ENCODE data around the gene ZBTB20.

Gene ZBTB20

DNA sequence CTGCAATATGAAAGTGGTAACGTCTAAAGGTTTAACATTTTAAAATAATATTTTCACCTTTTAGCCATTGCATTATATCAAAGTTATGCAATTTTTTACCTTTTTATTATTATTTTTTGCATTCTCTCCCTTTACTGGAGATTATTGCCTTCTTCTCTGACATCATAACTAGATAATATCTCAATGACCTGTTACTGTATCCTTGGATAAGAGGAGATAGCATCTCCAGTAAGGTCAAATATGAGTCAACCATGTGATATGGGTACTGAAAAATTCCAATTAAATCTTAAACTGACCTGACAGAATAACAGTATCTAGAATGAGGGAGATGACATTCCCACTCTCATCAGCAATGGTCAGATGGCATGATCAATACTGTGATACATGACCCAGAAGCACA lies 108.3 kb downstream of the ZBTB20 start:
- no peak for TF ChIP-seq CTCF (IDR thresholded peaks at IDR 0.05; ENCODE audit: low read depth, low read length, missing control alignments)
- no peak overlapping the region for H3K4me3 ChIP-seq (replicated peaks; ENCODE audit: low read depth, low read length)
- DNase-seq (ENCODE audit: extremely low read depth, low read depth): no peak

GRCh38 chr3:115022835-115023398 lies 124.2 kb downstream of the ZBTB20 start:
- no peak for TF ChIP-seq CTCF (IDR thresholded peaks at IDR 0.05; ENCODE audit: low read depth, low read length, missing control alignments)
- no peak for DNase-seq (ENCODE audit: extremely low read depth, low read depth)
- no peak overlapping the region for H3K4me3 ChIP-seq (replicated peaks; ENCODE audit: low read depth, low read length)

DNA sequence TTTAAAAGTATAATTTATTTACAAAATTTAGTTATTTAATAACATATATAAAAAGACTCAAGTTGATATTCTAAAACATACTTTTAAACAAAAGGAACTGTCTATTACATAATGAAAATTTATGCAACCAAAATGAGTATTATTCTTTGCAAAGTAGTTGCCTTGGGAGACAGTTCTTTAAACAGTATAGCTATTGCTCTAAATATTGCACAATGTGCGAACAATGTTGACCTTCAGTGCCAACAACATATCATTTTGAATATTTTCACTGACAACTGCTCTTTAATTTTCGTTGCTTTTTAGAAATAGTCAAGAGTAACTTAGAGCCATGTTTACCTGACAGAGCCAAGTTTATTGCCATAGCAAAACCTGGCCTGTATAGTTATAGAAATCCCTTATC lies 124.9 kb downstream of the ZBTB20 start:
- H3K4me3 ChIP-seq (replicated peaks; ENCODE audit: low read depth, low read length): no peak overlapping the region
- no peak for TF ChIP-seq CTCF (IDR thresholded peaks at IDR 0.05; ENCODE audit: low read depth, low read length, missing control alignments)
- no peak for DNase-seq (ENCODE audit: extremely low read depth, low read depth)

- no peak overlapping the region for H3K4me3 ChIP-seq (replicated peaks; ENCODE audit: low read depth, low read length)
- no peak for TF ChIP-seq CTCF (IDR thresholded peaks at IDR 0.05; ENCODE audit: low read depth, low read length, missing control alignments)
- DNase-seq (ENCODE audit: extremely low read depth, low read depth): no peak
These were observed 126.0 kb downstream of the ZBTB20 start for GRCh38 chr3:115021061-115021460.

DNA sequence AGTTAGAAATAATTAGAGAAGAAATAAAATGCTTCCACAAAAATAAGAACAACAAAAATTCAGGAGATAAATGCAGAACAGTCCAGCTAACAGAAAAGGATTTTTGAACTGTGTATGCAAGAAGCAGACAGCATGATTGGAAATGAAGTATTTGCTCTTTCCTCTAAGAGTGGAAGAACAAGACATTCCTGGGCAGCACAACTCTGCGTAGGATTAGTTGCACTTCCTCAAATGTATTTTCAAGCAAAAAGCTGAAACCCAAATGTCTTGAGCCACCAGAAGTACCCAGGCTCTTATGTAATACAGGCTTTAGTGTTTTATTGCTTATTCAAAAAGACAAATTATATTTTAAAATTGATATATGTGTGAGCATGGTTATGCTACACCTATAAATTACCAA lies 127.2 kb downstream of the ZBTB20 start:
- no peak for DNase-seq (ENCODE audit: extremely low read depth, low read depth)
- no peak overlapping the region for H3K4me3 ChIP-seq (replicated peaks; ENCODE audit: low read depth, low read length)
- TF ChIP-seq CTCF (IDR thresholded peaks at IDR 0.05; ENCODE audit: low read depth, low read length, missing control alignments): no peak

DNA sequence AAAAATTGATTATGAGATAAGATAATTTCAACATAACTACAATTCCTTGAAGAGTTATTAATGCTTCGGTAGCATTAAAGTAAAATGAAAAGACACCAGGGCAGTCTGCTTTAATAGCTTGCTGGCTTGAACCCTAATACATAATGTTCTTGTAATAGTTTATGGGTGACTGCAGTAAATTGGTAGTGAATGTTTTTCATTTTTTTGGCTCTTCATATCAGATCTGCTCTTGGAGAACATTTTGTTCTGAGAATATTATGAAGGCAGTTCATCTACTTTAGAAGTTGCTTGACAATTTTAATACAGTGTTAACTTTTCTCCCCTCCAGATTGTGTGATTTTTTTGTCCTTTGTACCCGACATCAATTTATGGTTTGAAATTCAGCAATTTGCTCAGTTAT lies 128.4 kb downstream of the ZBTB20 start:
- no peak overlapping the region for H3K4me3 ChIP-seq (replicated peaks; ENCODE audit: low read depth, low read length)
- TF ChIP-seq CTCF (IDR thresholded peaks at IDR 0.05; ENCODE audit: low read depth, low read length, missing control alignments): no peak
- no peak for DNase-seq (ENCODE audit: extremely low read depth, low read depth)

DNA sequence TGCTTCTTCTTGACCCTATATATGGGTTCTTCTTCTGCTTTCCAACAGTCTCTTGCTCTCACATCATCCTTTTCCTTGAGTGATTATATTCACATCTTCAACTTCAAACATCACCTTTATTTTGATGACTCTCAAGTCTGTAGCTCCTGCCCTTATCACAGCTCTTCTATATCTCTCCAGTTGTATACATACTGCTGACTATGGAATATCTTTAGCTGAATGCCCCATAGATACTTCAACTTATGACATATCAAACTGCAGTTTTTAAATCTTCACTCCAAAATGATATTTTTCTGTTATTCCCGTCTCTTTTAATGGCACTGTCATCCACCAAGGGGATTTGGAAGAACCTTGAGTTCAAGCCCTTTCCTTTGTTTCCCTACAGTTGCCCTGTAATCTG lies 139.1 kb downstream of the ZBTB20 start:
- DNase-seq (ENCODE audit: extremely low read depth, low read depth): no peak
- TF ChIP-seq CTCF (IDR thresholded peaks at IDR 0.05; ENCODE audit: low read depth, low read length, missing control alignments): no peak
- H3K4me3 ChIP-seq (replicated peaks; ENCODE audit: low read depth, low read length): no peak overlapping the region

All from HFF-Myc (cell line).